Endodermal cell (in vitro differentiated cells): ENCODE measurements around the gene KDM2A. TPM values are rescaled to one million over a fixed set of nuclear protein-coding genes. Genes with fewer than 3 reads are reported as not detected.

ENCODE experiments used
- DNase-seq: peaks from one replicate; pipeline ENCODE4 v3.0.0-alpha.2; 2017
- H3K27ac ChIP-seq: 2 replicates; pipeline ENCODE4 v1.5.1; 2013; ENCODE audit warnings: mild to moderate bottlenecking, low read depth, low read length, moderate library complexity
- H3K27me3 ChIP-seq: 2 replicates; pipeline ENCODE4 v1.6.1; 2013; ENCODE audit warnings: mild to moderate bottlenecking, low read length, moderate library complexity; ENCODE audit not compliant: insufficient read depth, control insufficient read depth, poor library complexity, severe bottlenecking
- H3K36me3 ChIP-seq: 2 replicates; pipeline ENCODE4 v1.7.0; 2013; ENCODE audit warnings: mild to moderate bottlenecking, low read length, moderate library complexity; ENCODE audit not compliant: control insufficient read depth, insufficient read depth
- H3K4me1 ChIP-seq: one replicate; pipeline ENCODE4 v1.7.0; 2013; ENCODE audit warnings: low read length; ENCODE audit not compliant: control insufficient read depth, insufficient read depth
- H3K4me3 ChIP-seq: 2 replicates; pipeline ENCODE4 v1.5.1; 2013; ENCODE audit warnings: mild to moderate bottlenecking, low read length, moderate library complexity
- H3K9ac ChIP-seq: 2 replicates; pipeline ENCODE4 v1.6.1; 2013; ENCODE audit warnings: mild to moderate bottlenecking, low read length, moderate library complexity; ENCODE audit not compliant: poor library complexity, severe bottlenecking; ENCODE audit errors: extremely low read depth
- H3K9me3 ChIP-seq: 2 replicates; pipeline ENCODE4 v1.6.1; 2013; ENCODE audit warnings: mild to moderate bottlenecking, low read length, moderate library complexity; ENCODE audit not compliant: control insufficient read depth
- H3K27ac Mint-ChIP-seq: 2 replicates; pipeline ENCODE4 v1.8.0; 2020; ENCODE audit warnings: mixed read lengths
- H3K27me3 Mint-ChIP-seq: 2 replicates; pipeline ENCODE4 v1.8.0; 2021; ENCODE audit warnings: mild to moderate bottlenecking, mixed read lengths; ENCODE audit not compliant: insufficient read depth
- H3K36me3 Mint-ChIP-seq: 2 replicates; pipeline ENCODE4 v1.8.0; 2020; ENCODE audit warnings: low read depth, mixed read lengths
- H3K4me1 Mint-ChIP-seq: 2 replicates; pipeline ENCODE4 v1.8.0; 2020; ENCODE audit warnings: mixed read lengths
- H3K4me3 Mint-ChIP-seq: 2 replicates; pipeline ENCODE4 v1.8.0; 2020; ENCODE audit warnings: mild to moderate bottlenecking, moderate library complexity, mixed read lengths
- H3K9me3 Mint-ChIP-seq: 2 replicates; pipeline ENCODE4 v1.8.0; 2020; ENCODE audit warnings: mild to moderate bottlenecking, mixed read lengths
- whole genome bisulfite sequencing, 2 experiments: methylation state at CpG; one replicate each; pipeline versions ENCODE4 v1.1.5 to v1.1.7; 2013; ENCODE audit warnings: missing lambda C conversion rate in 2 of 2, mixed read lengths in 1 of 2; ENCODE audit not compliant: insufficient coverage in 1 of 2, insufficient read length in 1 of 2; 5-methylcytosine and 5-hydroxymethylcytosine counted together
- total RNA-seq, 2 donors: library from RNA; stranded (reverse); fragmentation: NEBNext Ultra II Directional in 1 of 2; extraction: Animal tissue kit (Norgen Biotek cat#: 25700) in 1 of 2; gene quantifications; 2 replicates in 1 of 2; 3 replicates in 1 of 2; pipeline ENCODE4 v1.2.1, GENCODE V29; 2021
- TF ChIP-seq, protein P1 (sequence below): fragments of 200-600 bp; sonication (generic); conservative IDR thresholded peaks from 2 replicates; pipeline ENCODE4 v1.5.0; 2021; ENCODE audit warnings: antibody characterized with exemption, mild to moderate bottlenecking

Gene KDM2A
- total RNA-seq, 2 donors from 2014 or later = 59.4 to 75.4 TPM

DNA sequence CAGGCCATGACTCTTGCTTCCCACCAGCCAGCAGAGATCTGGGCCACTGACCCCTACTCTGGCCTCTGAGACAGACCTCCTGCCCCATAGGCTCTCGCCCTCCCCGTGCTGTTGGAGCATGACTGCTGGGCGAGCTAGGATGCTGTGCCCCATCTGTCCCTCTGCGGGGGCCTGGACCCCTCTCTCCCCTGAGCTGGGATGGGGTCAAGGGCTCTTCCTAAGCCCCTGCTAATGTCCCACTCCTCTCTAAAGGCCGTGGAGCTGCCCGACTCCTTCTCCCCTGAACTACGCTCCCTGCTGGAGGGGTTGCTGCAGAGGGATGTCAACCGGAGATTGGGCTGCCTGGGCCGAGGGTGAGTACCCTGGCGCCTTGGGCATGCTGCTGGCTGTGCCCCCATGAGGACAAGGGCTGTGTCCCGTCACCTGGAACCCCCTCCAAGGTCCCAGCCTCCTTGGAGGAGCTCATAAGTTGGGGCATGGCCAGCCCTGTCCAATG, 163.9 kb downstream of the KDM2A start:
- H3K36me3 Mint-ChIP-seq = peaks cover 44% of the 10 kb centered on the region
- H3K4me1 ChIP-seq = no peaks in the 10 kb centered on the region
- peaks cover 9% of the 10 kb centered on the region for H3K4me1 Mint-ChIP-seq
- no peak overlapping the region for H3K27ac Mint-ChIP-seq
- DNase-seq = no peak
- H3K27me3 Mint-ChIP-seq = no peaks in the 10 kb centered on the region
- H3K27ac ChIP-seq = no peak overlapping the region
- no peaks in the 10 kb centered on the region for H3K27me3 ChIP-seq
- H3K36me3 ChIP-seq = peaks cover 25% of the 10 kb centered on the region
- no peak overlapping the region for H3K4me3 Mint-ChIP-seq
- WGBS, 2 experiments = 93 to 100% methylated on average over 9 to 11 of the region's 11 CpGs
- no peak overlapping the region for H3K9ac ChIP-seq
- H3K4me3 ChIP-seq = no peak overlapping the region
- no peaks in the 10 kb centered on the region for H3K9me3 Mint-ChIP-seq
- no peaks in the 10 kb centered on the region for H3K9me3 ChIP-seq
- TF ChIP-seq, protein P1, sequence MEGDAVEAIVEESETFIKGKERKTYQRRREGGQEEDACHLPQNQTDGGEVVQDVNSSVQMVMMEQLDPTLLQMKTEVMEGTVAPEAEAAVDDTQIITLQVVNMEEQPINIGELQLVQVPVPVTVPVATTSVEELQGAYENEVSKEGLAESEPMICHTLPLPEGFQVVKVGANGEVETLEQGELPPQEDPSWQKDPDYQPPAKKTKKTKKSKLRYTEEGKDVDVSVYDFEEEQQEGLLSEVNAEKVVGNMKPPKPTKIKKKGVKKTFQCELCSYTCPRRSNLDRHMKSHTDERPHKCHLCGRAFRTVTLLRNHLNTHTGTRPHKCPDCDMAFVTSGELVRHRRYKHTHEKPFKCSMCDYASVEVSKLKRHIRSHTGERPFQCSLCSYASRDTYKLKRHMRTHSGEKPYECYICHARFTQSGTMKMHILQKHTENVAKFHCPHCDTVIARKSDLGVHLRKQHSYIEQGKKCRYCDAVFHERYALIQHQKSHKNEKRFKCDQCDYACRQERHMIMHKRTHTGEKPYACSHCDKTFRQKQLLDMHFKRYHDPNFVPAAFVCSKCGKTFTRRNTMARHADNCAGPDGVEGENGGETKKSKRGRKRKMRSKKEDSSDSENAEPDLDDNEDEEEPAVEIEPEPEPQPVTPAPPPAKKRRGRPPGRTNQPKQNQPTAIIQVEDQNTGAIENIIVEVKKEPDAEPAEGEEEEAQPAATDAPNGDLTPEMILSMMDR = no peak

DNA sequence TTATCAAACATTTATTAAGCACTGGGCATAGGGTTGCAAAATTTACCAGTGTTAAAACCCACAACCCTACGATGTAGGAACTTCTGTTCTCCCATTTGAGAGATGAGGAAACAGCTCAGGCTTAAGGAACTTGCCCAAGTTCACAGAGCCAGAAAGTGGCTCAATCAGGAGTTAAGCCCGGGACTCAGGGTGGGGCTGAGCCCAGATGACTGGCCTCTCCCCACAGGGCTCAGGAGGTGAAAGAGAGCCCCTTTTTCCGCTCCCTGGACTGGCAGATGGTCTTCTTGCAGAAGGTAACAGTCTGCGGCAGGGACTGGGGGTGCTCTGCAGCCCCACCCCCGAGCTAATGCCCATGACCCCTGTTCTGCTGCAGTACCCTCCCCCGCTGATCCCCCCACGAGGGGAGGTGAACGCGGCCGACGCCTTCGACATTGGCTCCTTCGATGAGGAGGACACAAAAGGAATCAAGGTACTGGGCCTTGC, 164.5 kb downstream of the KDM2A start:
- H3K9me3 Mint-ChIP-seq = no peaks in the 10 kb centered on the region
- H3K36me3 Mint-ChIP-seq = peaks cover 44% of the 10 kb centered on the region
- no peak for DNase-seq
- H3K27ac Mint-ChIP-seq = no peak overlapping the region
- Histone ChIP-seq H3K27me3 (no peaks in the 10 kb centered on the region), H3K4me3 (no peak overlapping the region), H3K36me3 (peaks cover 25% of the 10 kb centered on the region), H3K9ac (no peak overlapping the region), H3K4me1 (no peaks in the 10 kb centered on the region), H3K27ac (no peak overlapping the region), H3K9me3 (no peaks in the 10 kb centered on the region)
- WGBS, 2 experiments = 93 to 97% methylated on average over 11 to 13 of the region's 13 CpGs
- H3K27me3 Mint-ChIP-seq = no peaks in the 10 kb centered on the region
- TF ChIP-seq, protein P1 = no peak
- no peak overlapping the region for H3K4me3 Mint-ChIP-seq
- H3K4me1 Mint-ChIP-seq = peaks cover 10% of the 10 kb centered on the region

DNA sequence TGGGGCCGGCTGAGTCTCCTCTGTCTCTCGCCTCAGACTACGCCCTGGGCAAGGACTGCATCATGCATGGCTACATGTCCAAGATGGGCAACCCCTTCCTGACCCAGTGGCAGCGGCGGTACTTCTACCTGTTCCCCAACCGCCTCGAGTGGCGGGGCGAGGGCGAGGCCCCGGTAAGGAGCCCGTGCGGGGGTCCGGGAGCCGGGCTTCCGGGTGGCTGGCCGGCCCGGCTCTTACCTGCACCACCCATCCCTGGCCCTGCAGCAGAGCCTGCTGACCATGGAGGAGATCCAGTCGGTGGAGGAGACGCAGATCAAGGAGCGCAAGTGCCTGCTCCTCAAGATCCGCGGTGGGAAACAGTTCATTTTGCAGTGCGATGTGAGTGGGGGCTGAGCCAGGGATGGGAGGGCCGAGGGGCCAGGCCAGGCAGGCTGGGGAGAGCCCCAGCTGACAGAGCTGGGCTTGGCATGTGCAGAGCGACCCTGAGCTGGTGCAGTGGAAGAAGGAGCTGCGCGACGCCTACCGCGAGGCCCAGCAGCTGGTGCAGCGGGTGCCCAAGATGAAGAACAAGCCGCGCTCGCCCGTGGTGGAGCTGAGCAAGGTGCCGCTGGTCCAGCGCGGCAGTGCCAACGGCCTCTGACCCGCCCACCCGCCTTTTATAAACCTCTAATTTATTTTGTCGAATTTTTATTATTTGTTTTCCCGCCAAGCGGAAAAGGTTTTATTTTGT, 165.9 kb downstream of the KDM2A start:
- no peaks in the 10 kb centered on the region for H3K27me3 ChIP-seq
- no peak overlapping the region for H3K4me3 ChIP-seq
- Mint-ChIP-seq H3K27me3 (no peaks in the 10 kb centered on the region), H3K9me3 (no peaks in the 10 kb centered on the region), H3K27ac (no peak overlapping the region), H3K4me1 (peaks cover 10% of the 10 kb centered on the region), H3K4me3 (no peak overlapping the region), H3K36me3 (peaks cover 36% of the 10 kb centered on the region)
- WGBS, 2 experiments = 91 to 97% methylated on average over 32 to 45 of the region's 45 CpGs
- no peak overlapping the region for H3K9ac ChIP-seq
- TF ChIP-seq, protein P1 = no peak
- DNase-seq = no peak
- H3K9me3 ChIP-seq = no peaks in the 10 kb centered on the region
- H3K4me1 ChIP-seq = no peaks in the 10 kb centered on the region
- H3K36me3 ChIP-seq = peaks cover 19% of the 10 kb centered on the region
- H3K27ac ChIP-seq = no peak overlapping the region
